DMS79 treated with DMSO at 0.1 percent for 48 hours (cell line): ENCODE data around the gene IPO9.
"Not testable (repeated sequence)": the region's sequence is repeated elsewhere in the genome, so short reads cannot be mapped to it uniquely, and the experiment has no call there.

Experiments
- DNase-seq: peaks from one replicate; lab custom pipeline; 2025; lab: John Stamatoyannopoulos, UW

The IPO9 gene

DNA sequence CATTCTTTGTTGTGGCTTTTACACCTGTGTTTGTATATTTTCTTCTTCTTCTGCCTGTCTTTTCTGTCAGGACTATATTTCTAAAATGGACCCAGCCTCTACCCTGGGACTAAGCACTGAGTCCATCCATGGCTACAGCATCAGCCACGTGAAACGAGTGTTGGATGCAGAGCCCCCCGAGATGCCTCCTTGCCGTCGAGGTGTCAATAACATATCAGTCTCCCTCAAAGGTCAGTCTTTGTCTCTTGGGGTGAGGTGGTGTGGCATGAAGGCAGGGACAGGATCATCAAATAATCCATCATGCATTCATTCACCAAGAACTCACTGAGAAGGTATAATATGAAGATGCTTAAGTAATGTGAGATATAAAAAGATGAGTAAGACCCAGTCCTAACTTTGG lies 19.1 kb upstream of the IPO9 start:
- no peak for DNase-seq

DNA sequence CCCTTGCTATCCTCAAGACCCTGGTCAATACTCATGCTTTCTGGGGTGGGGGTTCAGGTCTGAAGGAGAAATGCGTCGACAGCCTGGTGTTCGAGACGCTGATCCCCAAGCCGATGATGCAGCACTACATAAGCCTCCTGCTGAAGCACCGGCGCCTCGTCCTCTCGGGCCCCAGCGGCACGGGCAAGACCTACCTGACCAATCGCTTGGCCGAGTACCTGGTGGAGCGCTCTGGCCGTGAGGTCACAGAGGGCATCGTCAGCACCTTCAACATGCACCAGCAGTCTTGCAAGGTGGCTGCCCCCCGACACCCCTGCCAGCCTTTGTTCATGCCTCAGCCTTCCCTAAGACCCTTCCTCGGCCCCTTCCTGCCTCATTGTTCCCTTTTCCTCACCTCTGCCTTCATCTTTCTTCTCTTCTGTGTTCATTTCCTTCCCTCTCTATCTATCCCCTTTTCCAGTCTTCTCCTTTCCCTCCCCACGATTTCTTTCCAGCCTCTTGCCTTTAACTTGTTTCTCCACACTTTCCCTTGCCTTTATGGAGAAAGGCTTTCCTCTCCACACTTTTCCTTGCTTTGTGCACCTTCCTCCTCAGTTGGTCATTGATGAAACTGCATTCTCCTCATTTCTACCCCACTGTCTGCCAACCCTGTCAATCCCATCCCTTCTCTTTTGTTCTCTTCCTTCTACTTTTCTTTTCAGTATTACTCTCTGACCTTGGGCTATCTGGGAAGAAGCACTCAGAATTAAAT lies 18.3 kb upstream of the IPO9 start:
- DNase-seq, result no peak

DNA sequence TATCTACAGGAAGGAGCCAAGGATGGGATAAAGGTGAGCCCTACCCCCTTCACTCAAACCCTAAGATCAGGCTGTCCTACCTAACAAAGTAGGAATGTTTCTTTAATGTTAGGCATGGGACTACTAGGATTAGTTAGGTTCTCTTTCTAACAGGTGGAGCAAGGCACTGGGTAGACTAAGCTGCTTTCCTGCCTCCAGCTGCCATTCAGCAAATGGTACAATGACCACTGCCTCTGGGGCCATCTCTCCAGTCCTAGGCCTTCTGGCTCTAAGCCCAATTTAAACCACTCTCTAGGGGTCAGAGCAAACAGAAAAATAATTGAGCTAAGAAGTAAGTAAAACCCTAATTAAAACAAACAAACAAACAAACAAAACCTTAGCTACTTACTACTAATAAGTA lies 15.7 kb upstream of the IPO9 start:
- DNase-seq, result no peak

DNA sequence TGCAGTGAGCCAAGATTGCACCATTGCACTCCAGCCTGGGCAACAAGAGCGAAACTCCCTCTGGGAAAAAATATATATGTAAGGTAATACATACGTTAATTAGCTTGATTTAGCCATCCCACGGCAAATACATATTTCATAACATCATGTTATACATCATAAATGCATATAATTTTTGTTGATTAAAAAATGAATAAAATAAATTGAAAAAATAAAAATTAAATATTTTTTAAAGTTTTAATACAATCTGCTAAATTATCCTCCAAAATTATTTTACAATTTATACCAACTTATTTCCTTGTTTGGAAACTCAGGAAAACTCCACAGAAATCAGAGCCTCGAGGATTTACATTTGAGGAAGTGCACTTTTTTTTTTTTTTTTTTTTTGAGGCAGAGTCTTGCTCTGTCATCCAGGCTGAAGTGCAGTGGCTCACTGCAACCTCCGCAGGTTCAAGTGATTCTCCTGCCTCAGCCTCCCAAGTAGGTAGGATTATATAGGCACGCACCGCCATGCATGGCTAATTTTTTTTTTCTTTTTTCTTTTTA lies 12.6 kb upstream of the IPO9 start:
- no peak for DNase-seq

DNA sequence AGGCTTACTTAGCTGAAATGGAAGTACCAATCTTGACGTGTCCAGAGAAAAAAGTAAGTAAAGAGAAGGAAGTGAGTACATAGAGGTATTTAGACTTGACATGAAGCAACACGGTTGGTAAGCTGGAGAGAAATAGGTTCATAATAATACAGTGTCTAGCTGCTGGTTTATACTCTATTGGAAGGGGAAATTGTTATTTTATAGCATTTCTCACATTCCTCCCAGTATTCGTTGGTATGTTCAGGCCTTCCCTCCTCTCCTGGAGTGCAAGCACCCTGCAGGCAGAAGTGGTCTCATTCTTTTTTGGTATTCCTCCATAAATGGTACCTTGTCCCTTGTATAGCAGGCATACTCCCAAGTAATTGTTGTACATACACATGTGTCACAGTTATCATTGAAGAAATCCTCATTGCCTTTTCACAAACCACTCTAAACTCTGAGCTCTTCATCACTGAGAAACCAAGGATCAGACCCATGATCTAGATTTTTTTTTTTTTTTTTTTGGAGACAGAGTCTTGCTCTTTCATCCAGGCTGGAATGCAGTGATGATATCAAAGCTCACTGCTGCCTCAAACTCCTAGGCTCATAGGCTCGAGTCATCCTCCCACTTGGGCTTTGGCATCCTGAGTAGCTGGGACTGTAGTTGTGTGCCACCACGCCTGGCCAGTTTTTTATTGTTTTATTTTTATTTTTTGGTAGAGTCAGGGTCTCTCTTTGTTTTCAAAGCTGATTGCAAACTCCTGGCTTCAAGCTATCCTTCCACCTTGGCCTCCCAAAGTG lies 9.8 kb upstream of the IPO9 start:
- DNase-seq, result no peak

DNA sequence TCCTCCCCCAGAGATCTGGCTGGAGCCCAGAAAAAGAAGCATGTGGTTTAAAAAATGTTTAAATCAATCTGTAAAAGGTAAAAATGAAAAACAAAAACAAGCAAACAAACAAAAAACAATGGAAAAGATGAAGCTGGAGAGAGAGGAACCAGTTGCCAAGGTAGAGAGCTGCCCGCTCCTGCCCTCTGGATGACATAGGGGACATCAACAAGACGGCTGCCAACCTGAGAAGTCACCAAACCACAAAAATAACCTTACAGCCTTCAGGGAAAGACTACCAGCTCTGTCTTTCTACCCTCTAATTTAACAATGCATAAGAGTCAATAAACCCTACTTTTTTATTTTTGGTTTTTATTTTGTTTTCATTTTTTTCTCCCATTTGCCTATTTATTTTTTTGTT lies 8.5 kb upstream of the IPO9 start:
- no peak for DNase-seq

DNA sequence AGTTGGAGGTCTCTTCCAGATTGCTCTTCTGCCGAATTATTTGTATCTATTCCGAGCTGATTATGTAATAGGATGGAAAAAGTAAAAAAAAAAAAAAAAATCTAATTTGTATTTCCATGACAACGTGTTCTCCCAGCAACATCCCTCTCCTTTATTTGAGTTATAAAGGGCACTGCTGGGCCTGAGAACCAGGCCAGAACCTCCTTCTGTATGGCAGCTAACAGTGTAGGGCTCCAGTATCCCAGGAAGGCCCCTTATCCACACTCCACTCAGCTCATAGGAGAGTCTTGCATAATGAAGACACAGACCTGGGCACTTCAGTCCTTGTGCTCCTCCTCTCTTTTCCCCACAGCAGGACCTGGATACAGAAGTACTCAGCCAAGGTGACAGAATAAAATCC lies 3.7 kb upstream of the IPO9 start:
- DNase-seq, result no peak

DNA sequence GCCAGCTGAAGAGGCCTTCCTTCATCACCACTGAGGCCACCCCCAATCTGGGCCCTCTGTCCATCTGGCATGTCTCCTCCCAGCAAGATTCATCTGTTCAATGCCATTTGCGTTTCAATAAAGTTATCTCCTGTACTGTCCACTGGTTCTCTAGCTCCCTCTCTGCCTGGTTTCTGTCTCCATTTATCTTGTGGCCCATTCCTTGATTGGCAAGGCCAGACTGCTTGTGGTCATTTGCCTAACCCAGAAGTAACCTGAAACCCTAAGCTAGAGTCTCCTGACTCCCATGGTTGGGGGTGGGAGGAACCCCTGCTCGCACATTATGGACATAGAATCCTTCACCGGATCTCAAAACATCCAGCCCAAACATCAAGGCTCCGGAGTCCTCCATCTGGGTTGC lies 2.1 kb upstream of the IPO9 start:
- DNase-seq, result no peak

DNA sequence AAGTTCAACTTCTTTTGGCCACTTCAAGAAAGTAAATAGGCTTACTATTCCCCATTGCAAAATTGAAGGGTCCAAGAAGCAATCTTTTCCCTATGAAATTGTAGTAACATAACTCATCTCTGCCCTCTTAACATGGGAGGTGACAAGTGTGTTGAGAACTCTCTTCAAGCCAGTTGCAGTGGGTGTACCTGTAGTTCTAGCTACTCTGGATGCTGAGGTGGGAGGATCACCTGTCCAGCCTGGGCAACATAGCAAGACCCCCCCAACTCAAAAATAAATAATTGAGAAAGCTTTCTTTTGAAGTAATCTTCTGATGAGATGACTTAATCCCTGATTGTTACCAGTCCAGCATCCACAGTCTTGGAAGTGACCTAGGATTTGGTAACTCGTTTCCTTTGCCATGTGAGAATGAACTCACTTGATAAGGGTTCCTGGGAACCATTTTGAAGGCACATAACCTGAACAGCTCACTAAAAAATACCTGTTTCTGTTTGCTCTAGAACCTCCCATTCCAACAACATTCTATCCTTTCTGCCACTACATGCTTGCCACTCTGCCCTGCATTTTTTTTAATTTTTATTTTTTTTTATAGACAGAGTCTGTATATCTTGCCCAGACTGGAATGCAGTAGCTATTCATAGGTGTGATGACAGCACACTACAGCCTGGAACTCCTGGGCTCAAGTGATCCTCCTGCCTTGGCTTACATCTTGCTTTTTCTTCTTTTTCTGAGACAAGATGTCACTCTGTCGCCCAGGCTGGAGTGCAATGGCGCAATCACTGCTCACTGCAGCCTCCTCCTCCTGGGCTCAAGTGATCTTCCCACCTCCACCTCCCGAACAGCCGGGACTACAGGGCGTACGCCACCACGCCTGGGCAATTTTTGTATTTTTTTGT lies 1.4 kb upstream of the IPO9 start:
- DNase-seq, result no peak

DNA sequence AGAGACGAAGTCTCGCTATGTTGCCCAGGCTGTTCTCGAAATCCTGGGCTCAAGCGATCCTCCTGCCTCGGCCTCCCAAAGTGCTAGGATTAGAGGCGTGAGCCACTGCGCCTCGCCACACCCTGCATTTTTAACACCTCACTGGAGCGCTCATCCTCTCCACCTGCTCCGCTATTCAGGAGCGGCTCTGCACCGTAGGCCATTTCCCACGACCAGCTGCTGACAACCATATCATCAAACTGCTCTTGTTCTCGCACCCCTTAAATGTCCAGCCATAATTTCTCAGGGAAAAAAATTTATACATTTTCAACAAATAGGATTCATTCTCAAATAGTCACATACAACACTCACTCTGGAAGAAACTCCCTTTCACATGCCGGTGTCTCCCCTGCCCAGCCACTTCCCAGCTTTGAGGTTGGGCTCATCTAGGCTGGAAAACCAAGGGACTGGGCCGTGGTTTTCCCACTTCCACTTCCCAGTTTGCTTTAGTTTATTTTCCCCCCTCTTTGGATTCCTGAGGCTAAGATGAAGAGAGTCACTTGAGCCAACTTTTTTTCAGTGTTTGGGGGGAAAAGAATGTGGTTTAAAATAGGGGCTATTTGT lies 639 bp upstream of the IPO9 start:
- no peak for DNase-seq

DNA sequence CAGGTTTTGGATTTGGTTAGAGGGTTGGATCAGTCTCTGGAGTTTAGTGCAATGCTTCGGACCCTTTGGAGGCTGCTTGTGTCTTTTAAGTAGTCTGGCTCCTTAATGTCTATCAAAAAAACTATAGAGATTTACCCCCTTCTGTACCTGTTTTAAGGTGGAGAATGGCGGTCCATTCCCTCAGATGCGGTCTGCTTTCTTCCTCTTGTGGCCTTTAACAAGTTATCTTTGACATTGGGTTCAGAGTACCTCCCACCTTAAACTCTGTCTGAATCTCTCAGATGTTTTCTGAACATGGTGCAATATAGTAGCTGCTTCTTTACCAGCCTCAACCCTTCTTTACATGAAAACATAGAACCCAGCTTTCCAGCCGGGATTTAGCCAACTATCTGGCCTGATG lies 2.4 kb downstream of the IPO9 start:
- DNase-seq, result no peak

DNA sequence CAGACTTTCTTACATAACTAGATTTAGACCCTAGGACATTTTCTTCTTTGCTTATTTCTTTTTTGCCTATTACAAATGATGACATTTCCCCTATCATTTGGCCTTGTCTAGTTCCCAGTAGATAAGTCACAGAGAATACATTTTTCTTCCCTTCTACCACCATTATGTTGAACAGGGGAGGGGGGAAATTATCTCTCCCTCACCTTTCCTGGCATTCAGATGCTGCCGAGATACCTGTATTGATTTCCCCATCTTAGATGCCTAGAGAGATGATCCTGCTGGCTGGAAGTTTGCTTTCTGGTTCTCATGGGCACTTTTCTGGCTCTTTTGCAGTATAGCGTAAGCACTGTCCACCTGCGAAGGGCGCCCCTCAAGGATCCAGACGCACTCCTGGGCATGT lies 5.7 kb downstream of the IPO9 start:
- no peak for DNase-seq

DNA sequence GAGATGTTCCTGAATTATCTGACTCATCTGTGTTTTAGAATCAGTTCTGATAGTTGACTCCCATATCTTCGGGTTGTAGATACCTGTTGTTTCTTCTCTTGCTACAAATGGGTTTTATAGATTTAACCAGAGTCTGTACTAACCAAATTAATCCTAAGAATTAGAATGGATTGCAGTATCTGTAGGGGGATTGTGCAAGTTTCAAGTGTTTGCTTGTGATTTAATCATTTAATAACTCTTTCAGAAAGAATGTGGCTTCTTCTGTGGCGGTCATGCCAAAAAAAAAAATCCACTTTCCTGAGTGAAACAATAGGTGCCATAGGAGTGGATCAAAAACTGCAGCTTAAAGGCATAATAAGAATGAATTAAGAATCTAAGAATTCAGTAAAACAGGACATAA lies 9.4 kb downstream of the IPO9 start:
- DNase-seq, result no peak

DNA sequence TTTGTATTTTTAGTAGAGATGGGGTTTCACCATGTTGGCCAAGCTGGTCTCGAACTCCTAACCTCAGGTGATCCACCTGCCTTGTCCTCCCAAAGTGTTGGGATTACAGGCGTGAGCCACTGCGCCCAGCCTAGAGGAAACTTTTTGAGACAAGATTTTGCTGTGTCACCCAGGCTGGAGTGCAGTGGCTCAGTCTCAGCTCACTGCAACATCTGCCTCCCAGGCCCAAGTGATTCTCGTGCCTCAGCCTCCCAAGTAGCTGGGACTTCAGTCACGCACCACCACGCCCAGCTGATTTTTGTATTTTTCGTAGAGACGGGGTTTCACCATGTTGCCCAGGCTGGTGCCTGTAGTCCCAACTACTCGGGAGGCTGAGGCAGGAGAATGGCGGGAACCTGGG lies 10.1 kb downstream of the IPO9 start:
- DNase-seq, result not testable (repeated sequence)

DNA sequence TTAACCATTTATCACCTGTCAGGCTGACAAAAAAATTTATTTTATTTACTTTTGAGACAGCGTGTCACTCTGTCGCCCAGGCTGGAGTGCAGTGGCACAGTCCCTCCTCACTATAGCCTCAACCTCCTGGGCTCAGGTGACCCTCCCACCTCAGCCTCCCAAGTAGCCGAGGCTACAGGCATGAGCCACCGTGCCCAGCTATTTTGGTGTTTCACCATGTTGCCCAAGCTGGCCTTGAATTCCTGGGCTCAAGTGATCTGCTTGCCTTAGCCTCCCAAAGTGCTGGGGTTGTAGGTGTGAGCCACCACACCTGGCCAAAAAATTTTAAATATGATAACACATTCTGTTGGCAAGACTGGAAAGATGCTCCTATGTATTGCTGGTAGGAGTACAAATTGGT lies 11.1 kb downstream of the IPO9 start:
- no peak for DNase-seq

DNA sequence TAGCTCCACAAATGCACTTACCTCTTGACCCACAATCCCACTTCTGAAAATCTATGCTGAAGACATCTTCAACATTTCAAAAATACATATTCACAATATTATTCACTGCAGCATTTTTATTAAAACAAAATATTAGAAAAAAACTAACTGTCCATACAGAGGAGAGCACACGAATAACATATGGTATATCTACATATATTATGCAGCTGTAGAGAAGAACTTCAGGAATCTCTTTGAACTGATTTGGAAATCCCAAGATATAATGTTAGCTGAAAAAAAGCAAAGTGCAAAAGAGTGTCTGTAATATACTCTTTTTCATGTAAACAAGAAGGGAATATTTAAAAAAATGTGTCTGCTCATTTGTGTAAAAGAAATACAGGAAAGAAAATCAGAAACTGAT lies 11.5 kb downstream of the IPO9 start:
- no peak for DNase-seq

DNA sequence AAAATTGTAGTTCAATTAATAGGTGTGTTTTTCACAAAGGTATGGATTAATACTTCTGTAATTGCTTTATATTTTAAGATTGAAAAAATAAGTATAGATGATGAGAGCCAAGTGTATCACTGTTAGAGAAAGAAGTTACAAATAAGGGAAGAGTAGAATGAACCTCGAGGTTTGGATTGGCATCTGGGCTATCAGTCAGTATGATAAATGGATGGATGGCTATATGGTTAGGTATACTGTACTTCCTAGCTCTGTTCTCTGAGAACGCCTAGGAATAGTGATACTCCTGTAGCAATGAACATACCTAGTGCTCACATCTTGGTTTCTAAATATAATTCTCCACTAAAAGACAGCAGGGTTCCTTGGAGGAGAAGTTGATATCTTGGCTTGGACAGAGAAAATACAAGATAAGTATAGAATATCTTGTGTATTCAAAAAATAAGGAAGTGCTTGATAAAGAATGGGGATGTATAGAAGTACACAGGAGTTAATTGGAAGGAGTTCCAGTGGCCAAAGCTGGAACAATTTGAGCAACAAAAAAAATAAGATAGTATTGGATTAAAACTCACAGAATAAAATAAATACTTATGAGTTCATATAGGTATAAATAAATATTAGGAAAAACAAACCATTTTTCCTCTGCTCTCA lies 12.4 kb downstream of the IPO9 start:
- no peak for DNase-seq

DNA sequence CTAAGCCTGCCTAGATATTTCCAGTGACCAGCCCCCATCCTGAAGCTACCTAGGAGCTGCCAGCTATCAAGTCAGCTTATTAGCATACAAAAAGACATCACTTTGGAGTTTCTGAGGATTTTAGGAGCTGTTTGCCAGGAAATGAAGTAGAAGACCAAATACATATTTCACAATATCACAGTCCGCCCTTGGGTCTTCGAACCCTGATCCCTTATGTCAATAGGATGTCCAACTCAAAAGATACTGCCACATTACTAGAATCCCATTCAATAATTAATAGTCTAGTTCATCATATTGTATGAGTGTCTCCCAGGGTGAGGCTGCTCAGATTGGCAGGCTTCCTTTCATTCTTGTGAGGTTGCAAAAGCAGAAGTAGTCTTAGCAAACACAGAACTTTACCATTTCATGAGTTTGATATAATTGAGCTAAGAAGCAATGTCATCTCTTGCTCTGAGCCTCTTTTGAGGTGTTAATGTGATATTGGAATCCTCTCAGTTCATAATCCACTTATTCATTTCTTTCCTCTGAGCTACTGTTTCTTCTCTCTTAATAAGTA lies 13.6 kb downstream of the IPO9 start:
- DNase-seq, result no peak

DNA sequence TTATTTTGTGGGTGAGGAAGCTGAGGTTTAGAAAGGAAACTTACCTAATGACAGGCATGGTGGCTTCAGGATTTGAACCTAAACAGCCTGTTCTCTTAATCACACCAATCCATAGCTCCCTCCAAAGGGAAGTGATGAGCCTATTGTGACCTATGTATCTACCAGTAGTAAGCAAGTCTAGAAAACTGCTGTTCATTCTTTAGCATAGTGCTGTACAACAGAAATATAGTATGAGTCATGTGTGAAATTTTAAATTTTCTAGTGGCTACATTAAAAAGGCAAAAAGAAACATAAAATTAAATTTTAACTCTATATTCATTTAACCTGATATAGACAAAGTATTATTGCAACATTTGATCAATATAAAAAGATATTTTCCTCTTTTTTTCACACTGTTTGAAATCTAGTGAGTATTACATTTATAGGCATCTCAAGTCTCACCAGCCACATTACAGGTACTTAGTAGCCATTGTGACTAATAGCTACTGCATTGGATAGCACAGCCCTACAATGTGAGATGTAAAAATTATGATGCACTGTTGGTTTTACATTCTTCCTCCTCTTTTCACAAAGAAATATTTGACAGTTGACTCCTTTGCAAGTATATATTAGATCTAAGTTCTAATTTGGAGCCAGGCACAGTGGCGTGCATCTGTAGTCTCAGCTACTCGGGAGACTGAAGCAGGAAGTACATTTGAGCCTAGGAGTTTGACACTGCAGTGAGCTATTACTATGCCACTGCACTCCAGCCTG lies 16.6 kb downstream of the IPO9 start:
- no peak for DNase-seq

DNA sequence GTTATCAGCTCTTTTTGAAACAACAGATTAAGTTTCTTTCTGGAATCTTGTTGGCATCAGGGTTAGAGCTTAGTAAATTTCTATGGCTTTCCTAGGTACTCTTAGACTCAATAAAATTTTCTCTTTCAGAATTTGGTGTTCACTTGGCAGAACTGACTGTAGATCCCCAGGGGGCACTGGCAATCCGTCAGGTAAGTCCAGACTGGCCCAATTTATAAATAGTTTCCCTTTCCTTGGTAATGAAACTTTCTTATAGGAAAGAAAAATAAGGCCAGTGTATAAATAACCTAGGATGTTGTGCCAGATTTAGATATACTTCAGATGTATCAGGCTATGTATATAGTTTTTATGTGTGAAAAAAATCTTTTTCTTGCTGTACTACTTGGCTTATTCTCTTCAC lies 18.2 kb downstream of the IPO9 start:
- no peak for DNase-seq
